HepG2 (cell line): ENCODE data around the gene ZNF511. TPM values are rescaled to one million over a fixed set of nuclear protein-coding genes. Genes with fewer than 3 reads are reported as not detected.
A peak's percentile ranks its signal among the peaks of the same experiment; 100 is the strongest.

ENCODE experiments used
- FOXA3 ChIP-seq: IDR thresholded peaks from 2 replicates; pipeline ENCODE4 v1.6.1; 2016; ENCODE audit warnings: missing genetic modification reagents, missing compliant biosample characterization
- HMGXB3 ChIP-seq: sonication (generic); formaldehyde crosslinking; IDR thresholded peaks from 2 replicates; pipeline ENCODE4 v1.4.0; 2020; ENCODE audit warnings: missing genetic modification reagents, borderline replicate concordance
- IRF9 ChIP-seq: sonication (generic); formaldehyde crosslinking; IDR thresholded peaks from 2 replicates; pipeline ENCODE4 v1.8.0; 2022; ENCODE audit warnings: missing genetic modification reagents, mild to moderate bottlenecking, borderline replicate concordance
- KDM3A ChIP-seq: IDR thresholded peaks from 2 replicates; pipeline ENCODE4 v1.6.1; 2018; ENCODE audit warnings: low read depth, missing compliant biosample characterization
- NFIC ChIP-seq: IDR thresholded peaks from 2 replicates; pipeline ENCODE4 v1.6.1; 2012; ENCODE audit warnings: mild to moderate bottlenecking, low read length, inconsistent platforms
- NFKBIZ ChIP-seq: IDR thresholded peaks from 2 replicates; pipeline ENCODE4 v1.6.1; 2018; ENCODE audit warnings: missing genetic modification reagents, missing compliant biosample characterization
- PATZ1 ChIP-seq: sonication (generic); formaldehyde crosslinking; IDR thresholded peaks from 2 replicates; pipeline ENCODE4 v1.4.0; 2020; ENCODE audit warnings: missing genetic modification reagents
- PAWR ChIP-seq: sonication (generic); formaldehyde crosslinking; IDR thresholded peaks from 2 replicates; pipeline ENCODE4 v1.4.0; 2020; ENCODE audit warnings: missing genetic modification reagents, mild to moderate bottlenecking, borderline replicate concordance
- PHF5A ChIP-seq: IDR thresholded peaks from one replicate; pipeline ENCODE4 v1.6.1; 2018; ENCODE audit warnings: low read depth, missing genetic modification reagents; ENCODE audit not compliant: unreplicated experiment
- PPARG ChIP-seq: conservative IDR thresholded peaks from 2 replicates; pipeline ENCODE4 v1.6.1; 2016; ENCODE audit warnings: missing biosample characterization, missing genetic modification reagents
- RXRB ChIP-seq: IDR thresholded peaks from 2 replicates; pipeline ENCODE4 v1.6.1; 2016; ENCODE audit warnings: borderline replicate concordance, missing genetic modification reagents, missing compliant biosample characterization
- STAG1 ChIP-seq: sonication (generic); formaldehyde crosslinking; IDR thresholded peaks from 2 replicates; pipeline ENCODE4 v1.4.0; 2020; ENCODE audit warnings: missing genetic modification reagents
- TFE3 ChIP-seq: IDR thresholded peaks from 2 replicates; pipeline ENCODE4 v1.6.1; 2016
- TSC22D2 ChIP-seq: sonication (generic); formaldehyde crosslinking; IDR thresholded peaks from 2 replicates; pipeline ENCODE4 v1.5.1; 2020; ENCODE audit warnings: missing genetic modification reagents, mild to moderate bottlenecking, borderline replicate concordance
- YY1 ChIP-seq: IDR thresholded peaks from 2 replicates; pipeline ENCODE4 v1.6.1; 2011; ENCODE audit warnings: low read length, low read depth, moderate library complexity, mild to moderate bottlenecking; ENCODE audit not compliant: insufficient read depth, insufficient replicate concordance
- ZNF121 ChIP-seq: sonication (generic); formaldehyde crosslinking; IDR thresholded peaks from 2 replicates; pipeline ENCODE4 v1.5.0; 2020; ENCODE audit warnings: mild to moderate bottlenecking, missing genetic modification reagents
- ZNF3 ChIP-seq: IDR thresholded peaks from 2 replicates; pipeline ENCODE4 v1.7.0; 2017; ENCODE audit warnings: inconsistent platforms
- ZNF33A ChIP-seq: sonication (generic); formaldehyde crosslinking; IDR thresholded peaks from 2 replicates; pipeline ENCODE4 v1.5.1; 2020; ENCODE audit warnings: missing genetic modification reagents, mild to moderate bottlenecking, moderate library complexity, borderline replicate concordance
- ZNF430 ChIP-seq: sonication (generic); formaldehyde crosslinking; IDR thresholded peaks from 2 replicates; pipeline ENCODE4 v1.9.0; 2021; ENCODE audit warnings: mild to moderate bottlenecking, missing genetic modification reagents
- ZNF451 ChIP-seq: sonication (generic); formaldehyde crosslinking; IDR thresholded peaks from 2 replicates; pipeline ENCODE4 v1.5.0; 2020; ENCODE audit warnings: mild to moderate bottlenecking, missing genetic modification reagents
- ZNF558 ChIP-seq: sonication (generic); formaldehyde crosslinking; IDR thresholded peaks from 2 replicates; pipeline ENCODE4 v1.9.0; 2022; ENCODE audit warnings: mild to moderate bottlenecking, missing genetic modification reagents, borderline replicate concordance
- ZNF768 ChIP-seq: sonication (generic); formaldehyde crosslinking; IDR thresholded peaks from 2 replicates; pipeline ENCODE4 v1.4.0; 2020; ENCODE audit warnings: missing genetic modification reagents
- polyA plus RNA-seq, 8 experiments: library from polyadenylated mRNA; depleted of rRNA in 3 of 8; stranded (reverse) in 7 of 8; unstranded in 1 of 8; fragments of >200 nt; fragmentation: Illumina TruSeq in 4 of 8; extraction: Trizol in 4 of 8; gene quantifications; 2 replicates each; pipeline versions ENCODE4 v1.2.1 to v1.2.3, GENCODE V29; 2011 to 2016; ENCODE audit warnings: low read depth in 4 of 8, missing spikeins in 1 of 8, mixed read lengths in 1 of 8; ENCODE audit not compliant: insufficient read depth in 1 of 8
- total RNA-seq, 5 experiments: library from RNA; depleted of rRNA; stranded (reverse); fragments of >200 nt; fragmentation: Illumina TruSeq; extraction: Trizol; gene quantifications; 2 replicates each; pipeline ENCODE4 v1.2.3, GENCODE V29; 2016; ENCODE audit warnings: low read depth in 1 of 5

Gene ZNF511
- total and polyA plus RNA-seq, 2 of the 13 experiments (the other 11 are each of a cell fraction or from before 2014, with no cell fraction given): 35.6 to 66.4 TPM

GRCh38 chr10:133359554-133359971, 50.8 kb downstream of the ZNF511 start (continued):
- TF ChIP-seq IRF9: 0 out of 2 replicates have a peak, but pooled peaks have one; percentile 38
- peak; percentile 31 for TF ChIP-seq FOXA3 (CRISPR knock-in tag)
- TF ChIP-seq PAWR: 0 out of 2 replicates have a peak, but pooled peaks have one; percentile 27
- TF ChIP-seq YY1: peak; percentile 65
- 0 out of 2 replicates have a peak, but pooled peaks have one; percentile 6 for TF ChIP-seq ZNF768 (CRISPR knock-in tag)
- TF ChIP-seq ZNF430 (CRISPR knock-in tag): peak; percentile 37; the same call in 1 of the 2 replicates
- TF ChIP-seq ZNF451 (CRISPR knock-in tag): 0 out of 2 replicates have a peak, but pooled peaks have one; percentile 6
- 0 out of 2 replicates have a peak, but pooled peaks have one; percentile 23 for TF ChIP-seq KDM3A (CRISPR knock-in tag)
- TF ChIP-seq HMGXB3 (CRISPR knock-in tag): no peak
- no peak for TF ChIP-seq ZNF33A (CRISPR knock-in tag)
- TF ChIP-seq PPARG (CRISPR knock-in tag): peak; percentile 71
- no peak for TF ChIP-seq ZNF3 (CRISPR knock-in tag)
- TF ChIP-seq PATZ1 (CRISPR knock-in tag): peak; percentile 81
- TF ChIP-seq RXRB (CRISPR knock-in tag): peak; percentile 76; the same call in 1 of the 2 replicates
- TF ChIP-seq ZNF121 (CRISPR knock-in tag): no peak; the same call in 1 of the 2 replicates
- TF ChIP-seq PHF5A (CRISPR knock-in tag): no peak
- TF ChIP-seq TSC22D2: peak; percentile 10; the same call in 1 of the 2 replicates
- no peak for TF ChIP-seq ZNF558 (CRISPR knock-in tag)
- TF ChIP-seq TFE3 (CRISPR knock-in tag): peak; percentile 17; the same call in 1 of the 2 replicates
- 0 out of 2 replicates have a peak, but pooled peaks have one; percentile 9 for TF ChIP-seq STAG1
- TF ChIP-seq NFKBIZ (CRISPR knock-in tag): no peak
- peak; percentile 78 for TF ChIP-seq NFIC
